HepG2 (cell line): ENCODE results near the gene CYP20A1. TPM values are rescaled to one million over a fixed set of nuclear protein-coding genes. Genes with fewer than 3 reads are reported as not detected.

ENCODE experiments used
- ARNT2 ChIP-seq: sonication (generic); formaldehyde crosslinking; IDR thresholded peaks from 2 replicates; pipeline ENCODE4 v1.8.0; 2022; ENCODE audit warnings: mild to moderate bottlenecking, low read depth, missing genetic modification reagents, moderate library complexity
- CEBPB ChIP-seq: IDR thresholded peaks from 2 replicates; pipeline ENCODE4 v1.6.1; 2011; ENCODE audit warnings: low read depth, low read length, improper control_type of control experiment, borderline replicate concordance
- FUBP1 ChIP-seq: sonication (generic); formaldehyde crosslinking; IDR thresholded peaks from 2 replicates; pipeline ENCODE4 v1.5.1; 2020; ENCODE audit warnings: missing genetic modification reagents, mild to moderate bottlenecking, borderline replicate concordance
- HDAC2 ChIP-seq: sonication (generic); formaldehyde crosslinking; IDR thresholded peaks from 2 replicates; pipeline ENCODE4 v1.4.0; 2020; ENCODE audit warnings: missing genetic modification reagents
- HINFP ChIP-seq: sonication (generic); formaldehyde crosslinking; IDR thresholded peaks from 2 replicates; pipeline ENCODE4 v1.4.0; 2020; ENCODE audit warnings: low read depth, mild to moderate bottlenecking, missing genetic modification reagents
- HNF4G ChIP-seq, 2 experiments: sonication (generic) in 1 of 2; formaldehyde crosslinking in 1 of 2; IDR thresholded peaks; 2 replicates each; pipeline versions ENCODE4 v1.4.0 to v1.6.1; 2011 to 2020; ENCODE audit warnings: borderline replicate concordance in 2 of 2, low read depth in 2 of 2, mild to moderate bottlenecking in 2 of 2, low read length in 1 of 2, missing genetic modification reagents in 1 of 2, moderate library complexity in 1 of 2
- MTA1 ChIP-seq: sonication (generic); formaldehyde crosslinking; IDR thresholded peaks from 2 replicates; pipeline ENCODE4 v1.4.0; 2020; ENCODE audit warnings: missing genetic modification reagents, mild to moderate bottlenecking, borderline replicate concordance
- NONO ChIP-seq, 2 experiments: fragments of 450-650 bp in 1 of 2; sonication (generic) in 1 of 2; formaldehyde crosslinking in 1 of 2; IDR thresholded peaks in 1 of 2; conservative IDR thresholded peaks in 1 of 2; 2 replicates each; pipeline versions ENCODE4 v1.6.1 to v1.8.0; 2017 to 2022; ENCODE audit warnings: mild to moderate bottlenecking in 1 of 2, missing genetic modification reagents in 1 of 2, moderate library complexity in 1 of 2
- NR1H2 ChIP-seq: sonication (generic); formaldehyde crosslinking; IDR thresholded peaks from 2 replicates; pipeline ENCODE4 v1.8.1; 2022; ENCODE audit warnings: low read depth, missing genetic modification reagents, borderline replicate concordance
- SUZ12 ChIP-seq: fragments of 150-350 bp; IDR thresholded peaks from 2 replicates; pipeline ENCODE4 v1.6.1; 2014; ENCODE audit warnings: low read depth, low read length
- ZFP62 ChIP-seq: sonication (generic); formaldehyde crosslinking; IDR thresholded peaks from 2 replicates; pipeline ENCODE4 v1.4.0; 2020; ENCODE audit warnings: missing genetic modification reagents
- ZNF160 ChIP-seq: sonication (generic); formaldehyde crosslinking; IDR thresholded peaks from 2 replicates; pipeline ENCODE4 v1.8.0; 2022; ENCODE audit warnings: mild to moderate bottlenecking, inconsistent platforms, missing genetic modification reagents
- ZNF24 ChIP-seq: fragments of 450-650 bp; IDR thresholded peaks from 2 replicates; pipeline ENCODE4 v1.6.1; 2017; ENCODE audit warnings: antibody characterized with exemption, mild to moderate bottlenecking
- ZNF431 ChIP-seq: sonication (generic); formaldehyde crosslinking; IDR thresholded peaks from 2 replicates; pipeline ENCODE4 v1.9.0; 2022; ENCODE audit warnings: missing genetic modification reagents, low read depth, mild to moderate bottlenecking, borderline replicate concordance
- ZNF546 ChIP-seq: sonication (generic); formaldehyde crosslinking; conservative IDR thresholded peaks from 2 replicates; pipeline ENCODE4 v1.8.1; 2023; ENCODE audit warnings: mild to moderate bottlenecking, missing genetic modification reagents
- ZNF547 ChIP-seq: sonication (generic); formaldehyde crosslinking; IDR thresholded peaks from 2 replicates; pipeline ENCODE4 v1.5.1; 2020; ENCODE audit warnings: mild to moderate bottlenecking, missing genetic modification reagents
- ZNF605 ChIP-seq: sonication (generic); formaldehyde crosslinking; IDR thresholded peaks from 2 replicates; pipeline ENCODE4 v1.8.0; 2022; ENCODE audit warnings: mild to moderate bottlenecking, missing genetic modification reagents
- polyA plus RNA-seq, 8 experiments: library from polyadenylated mRNA; depleted of rRNA in 3 of 8; stranded (reverse) in 7 of 8; unstranded in 1 of 8; fragments of >200 nt; fragmentation: Illumina TruSeq in 4 of 8; extraction: Trizol in 4 of 8; gene quantifications; 2 replicates each; pipeline versions ENCODE4 v1.2.1 to v1.2.3, GENCODE V29; 2011 to 2016; ENCODE audit warnings: low read depth in 4 of 8, missing spikeins in 1 of 8, mixed read lengths in 1 of 8; ENCODE audit not compliant: insufficient read depth in 1 of 8
- total RNA-seq, 5 experiments: library from RNA; depleted of rRNA; stranded (reverse); fragments of >200 nt; fragmentation: Illumina TruSeq; extraction: Trizol; gene quantifications; 2 replicates each; pipeline ENCODE4 v1.2.3, GENCODE V29; 2016; ENCODE audit warnings: low read depth in 1 of 5
- TF ChIP-seq, protein P1 (sequence below): sonication (generic); formaldehyde crosslinking; IDR thresholded peaks from 2 replicates; pipeline ENCODE4 v1.5.1; 2020; ENCODE audit warnings: missing genetic modification reagents, mild to moderate bottlenecking, borderline replicate concordance

Gene CYP20A1
- total and polyA plus RNA-seq, 2 of the 13 experiments (the other 11 are each of a cell fraction or from before 2014, with no cell fraction given), result 9.6 to 35.3 TPM

GRCh38 chr2:203327901-203328759, 89.3 kb downstream of the CYP20A1 start, which contains the start of gene ABI2 (continued):
- TF ChIP-seq, protein P1, sequence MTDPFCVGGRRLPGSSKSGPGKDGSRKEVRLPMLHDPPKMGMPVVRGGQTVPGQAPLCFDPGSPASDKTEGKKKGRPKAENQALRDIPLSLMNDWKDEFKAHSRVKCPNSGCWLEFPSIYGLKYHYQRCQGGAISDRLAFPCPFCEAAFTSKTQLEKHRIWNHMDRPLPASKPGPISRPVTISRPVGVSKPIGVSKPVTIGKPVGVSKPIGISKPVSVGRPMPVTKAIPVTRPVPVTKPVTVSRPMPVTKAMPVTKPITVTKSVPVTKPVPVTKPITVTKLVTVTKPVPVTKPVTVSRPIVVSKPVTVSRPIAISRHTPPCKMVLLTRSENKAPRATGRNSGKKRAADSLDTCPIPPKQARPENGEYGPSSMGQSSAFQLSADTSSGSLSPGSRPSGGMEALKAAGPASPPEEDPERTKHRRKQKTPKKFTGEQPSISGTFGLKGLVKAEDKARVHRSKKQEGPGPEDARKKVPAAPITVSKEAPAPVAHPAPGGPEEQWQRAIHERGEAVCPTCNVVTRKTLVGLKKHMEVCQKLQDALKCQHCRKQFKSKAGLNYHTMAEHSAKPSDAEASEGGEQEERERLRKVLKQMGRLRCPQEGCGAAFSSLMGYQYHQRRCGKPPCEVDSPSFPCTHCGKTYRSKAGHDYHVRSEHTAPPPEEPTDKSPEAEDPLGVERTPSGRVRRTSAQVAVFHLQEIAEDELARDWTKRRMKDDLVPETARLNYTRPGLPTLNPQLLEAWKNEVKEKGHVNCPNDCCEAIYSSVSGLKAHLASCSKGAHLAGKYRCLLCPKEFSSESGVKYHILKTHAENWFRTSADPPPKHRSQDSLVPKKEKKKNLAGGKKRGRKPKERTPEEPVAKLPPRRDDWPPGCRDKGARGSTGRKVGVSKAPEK, result 0 out of 2 replicates have a peak, but pooled peaks have one; percentile 19
- TF ChIP-seq SUZ12 (no peak), CEBPB (no peak), HNF4G (IDR thresholded peaks at IDR 0.05; ENCODE audit: borderline replicate concordance, low read depth, low read length) (peak; percentile 60; the same call in 1 of the 2 replicates), HNF4G (CRISPR knock-in tag; IDR thresholded peaks at IDR 0.05; ENCODE audit: borderline replicate concordance, low read depth) (no peak; the same call in 1 of the 2 replicates), ZNF546 (CRISPR knock-in tag) (no peak), NONO (IDR thresholded peaks at IDR 0.05) (no peak), NONO (CRISPR knock-in tag; conservative IDR thresholded peaks at IDR 0.05) (peak; percentile 96), FUBP1 (no peak), ARNT2 (CRISPR knock-in tag) (0 out of 2 replicates have a peak, but pooled peaks have one; percentile 43), ZNF431 (CRISPR knock-in tag) (peak; percentile 84; the same call in 1 of the 2 replicates), HINFP (CRISPR knock-in tag) (0 out of 2 replicates have a peak, but pooled peaks have one; percentile 35), MTA1 (peak; percentile 93; the same call in 1 of the 2 replicates), ZFP62 (CRISPR knock-in tag) (no peak), ZNF547 (CRISPR knock-in tag) (peak; percentile 83), ZNF24 (no peak), ZNF160 (CRISPR knock-in tag) (peak; percentile 54; the same call in 1 of the 2 replicates), ZNF605 (peak; percentile 95), NR1H2 (CRISPR knock-in tag) (no peak), HDAC2 (peak; percentile 76)
